GM12873 (cell line): ENCODE measurements around the gene TMEM11.

Source experiments
- TF ChIP-seq, protein P1 (sequence below): IDR thresholded peaks from 2 replicates; pipeline ENCODE4 v1.5.1; 2012; ENCODE audit warnings: low read depth, mild to moderate bottlenecking, moderate library complexity, low read length, control low read depth; ENCODE audit not compliant: insufficient read depth; ENCODE audit errors: missing control alignments

Gene TMEM11

DNA sequence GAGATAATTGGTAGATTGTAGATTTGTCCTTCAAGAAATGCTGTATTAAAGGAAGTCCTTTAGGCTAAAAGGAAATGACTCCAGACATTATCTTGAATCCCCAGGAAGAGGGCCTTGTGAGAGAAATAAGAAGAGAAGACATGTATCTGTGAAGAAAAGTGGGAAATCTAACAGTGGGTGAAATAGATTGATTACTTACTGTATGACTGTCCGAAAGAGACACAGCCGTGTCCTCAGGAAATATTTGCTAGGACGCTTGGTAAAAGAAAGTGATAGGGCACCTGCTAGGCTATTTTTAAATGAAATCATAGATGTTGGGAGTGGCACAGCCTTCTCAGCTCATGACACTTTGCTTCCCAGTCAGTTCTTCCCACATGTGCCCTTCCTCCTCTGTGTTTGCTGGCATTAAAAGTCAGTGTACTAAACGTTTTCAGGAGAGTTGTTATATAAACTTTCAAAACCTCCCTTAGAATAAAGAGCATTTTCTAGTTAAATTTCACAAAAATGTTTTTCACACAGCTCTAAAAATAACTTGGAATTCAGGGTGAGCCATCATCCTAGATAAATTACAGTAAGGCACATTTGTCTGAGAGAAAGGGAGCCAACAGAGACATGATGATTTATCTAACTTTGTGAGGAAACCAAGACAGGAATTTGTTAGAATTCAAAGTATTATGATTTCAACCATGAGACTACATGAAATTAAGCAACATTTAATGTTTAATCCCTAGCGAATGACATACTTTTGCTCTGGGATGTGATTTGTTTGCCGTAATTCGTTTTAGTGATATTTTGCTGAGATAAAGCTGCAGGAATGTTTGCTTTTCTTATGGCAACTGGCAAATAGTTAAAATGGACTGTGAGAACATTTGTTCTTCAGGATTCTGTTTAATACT, 52.2 kb downstream of the TMEM11 start:
- TF ChIP-seq, protein P1, sequence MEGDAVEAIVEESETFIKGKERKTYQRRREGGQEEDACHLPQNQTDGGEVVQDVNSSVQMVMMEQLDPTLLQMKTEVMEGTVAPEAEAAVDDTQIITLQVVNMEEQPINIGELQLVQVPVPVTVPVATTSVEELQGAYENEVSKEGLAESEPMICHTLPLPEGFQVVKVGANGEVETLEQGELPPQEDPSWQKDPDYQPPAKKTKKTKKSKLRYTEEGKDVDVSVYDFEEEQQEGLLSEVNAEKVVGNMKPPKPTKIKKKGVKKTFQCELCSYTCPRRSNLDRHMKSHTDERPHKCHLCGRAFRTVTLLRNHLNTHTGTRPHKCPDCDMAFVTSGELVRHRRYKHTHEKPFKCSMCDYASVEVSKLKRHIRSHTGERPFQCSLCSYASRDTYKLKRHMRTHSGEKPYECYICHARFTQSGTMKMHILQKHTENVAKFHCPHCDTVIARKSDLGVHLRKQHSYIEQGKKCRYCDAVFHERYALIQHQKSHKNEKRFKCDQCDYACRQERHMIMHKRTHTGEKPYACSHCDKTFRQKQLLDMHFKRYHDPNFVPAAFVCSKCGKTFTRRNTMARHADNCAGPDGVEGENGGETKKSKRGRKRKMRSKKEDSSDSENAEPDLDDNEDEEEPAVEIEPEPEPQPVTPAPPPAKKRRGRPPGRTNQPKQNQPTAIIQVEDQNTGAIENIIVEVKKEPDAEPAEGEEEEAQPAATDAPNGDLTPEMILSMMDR: no peak

- TF ChIP-seq, protein P1: no peak
Observed at GRCh38 chr17:21160401-21160800, 53.6 kb downstream of the TMEM11 start.

GRCh38 chr17:21157586-21158370, 56.2 kb downstream of the TMEM11 start:
- TF ChIP-seq, protein P1: no peak

DNA sequence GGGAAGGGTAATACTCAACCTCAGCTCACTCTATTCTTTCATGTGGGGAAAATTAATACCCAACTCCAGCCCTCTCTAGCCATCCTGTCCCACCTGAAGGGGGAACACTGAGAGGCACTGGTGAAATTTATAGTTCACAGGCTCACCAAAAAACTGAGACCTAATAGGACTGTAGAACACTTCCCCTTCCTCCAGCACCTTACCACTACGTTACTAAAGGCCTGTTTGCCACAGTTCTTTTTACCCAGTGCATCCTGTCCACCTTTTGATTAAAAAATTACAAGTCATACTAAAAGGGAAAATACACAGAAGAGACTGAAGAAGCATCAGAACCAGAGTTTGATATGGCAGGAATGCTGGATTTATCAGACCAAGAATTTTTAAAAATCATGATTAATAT, 61.2 kb downstream of the TMEM11 start:
- TF ChIP-seq, protein P1: no peak

DNA sequence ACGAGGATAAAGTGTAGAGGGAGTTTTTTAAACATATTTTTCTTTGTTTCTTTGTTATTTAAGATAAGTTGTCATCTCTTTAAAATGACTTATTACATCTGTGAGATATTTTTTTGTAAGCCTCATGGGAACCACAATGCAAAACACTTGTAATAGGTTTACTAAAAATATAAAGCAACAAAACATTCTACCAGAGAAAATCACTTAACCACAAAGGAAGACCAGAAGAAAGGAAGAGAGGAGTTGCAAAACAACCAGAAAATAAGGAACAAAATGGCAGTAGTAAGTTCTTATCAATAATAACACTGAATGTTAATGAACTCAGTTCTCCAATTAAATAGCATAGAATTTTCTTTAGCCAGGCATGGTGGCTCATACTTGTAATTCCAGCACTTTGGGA, 64.3 kb downstream of the TMEM11 start:
- TF ChIP-seq, protein P1: no peak
